Measurements from ENCODE around the gene PITPNC1. TPM values are rescaled to one million over a fixed set of nuclear protein-coding genes. Genes with fewer than 3 reads are reported as not detected.

The PITPNC1 gene
- total RNA-seq, 1 experiment from 2014 or later = 20.8 TPM

DNA sequence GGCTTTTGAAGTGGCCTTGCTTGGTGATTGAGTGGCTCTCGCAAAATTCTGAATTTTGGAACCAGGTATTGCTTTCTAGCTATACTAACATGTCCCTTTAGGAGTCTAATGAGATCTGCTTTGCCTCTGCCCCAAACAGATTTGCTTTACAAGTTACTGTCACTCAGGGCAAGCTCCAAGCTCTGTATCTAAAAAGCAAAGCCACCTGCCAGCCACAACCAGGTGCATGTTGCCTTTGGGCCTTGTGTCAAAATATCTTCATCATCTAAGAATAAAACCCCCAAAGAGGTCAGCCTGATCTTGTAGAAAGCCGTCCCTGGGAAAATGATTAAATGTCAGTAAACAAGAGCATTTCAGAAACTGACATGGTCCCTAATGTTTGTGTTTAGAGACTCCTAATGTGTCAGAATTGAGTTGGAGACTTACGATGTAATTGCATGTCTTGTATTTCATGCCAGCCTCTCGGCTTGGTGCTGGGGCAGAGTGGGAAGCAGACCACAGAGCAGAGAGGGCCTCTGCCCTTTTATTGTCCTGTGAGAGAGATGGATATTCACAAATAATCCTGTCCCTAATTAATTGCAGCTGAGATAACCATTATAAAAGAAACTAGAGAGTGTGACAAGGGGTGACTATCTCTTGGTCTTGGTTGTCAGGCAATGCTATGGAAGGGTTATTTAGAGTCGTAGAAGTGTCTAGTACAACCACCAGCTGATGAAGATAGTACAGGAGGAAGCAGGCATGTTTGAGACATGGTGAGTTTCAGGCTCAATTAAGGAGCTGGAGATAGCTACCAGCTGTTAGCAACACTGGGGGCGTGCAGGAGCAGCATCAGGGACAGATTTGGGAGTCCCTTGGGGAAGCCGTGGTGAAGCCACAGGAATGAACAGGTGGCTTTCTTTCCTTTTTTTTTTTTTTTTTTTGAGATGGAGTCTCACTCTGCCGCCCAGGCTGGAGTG is 90.7 kb downstream of the PITPNC1 start:
- in situ Hi-C loops (cut with HindIII; ENCODE audit: low pct_unique_long_range_greater_than_20kb, low sequenced_read_pairs) (no loop called here), intact Hi-C loops (cut with micrococcal nuclease; ENCODE audit: unreplicated experiment) (no loop called here)
- ChIA-PET POLR2A (no interaction called here), CTCF (no interaction called here)
- ATAC-seq = no peak
- H3K27ac ChIP-seq (ENCODE audit: low read length) = 0 out of 2 replicates have a peak overlapping the region, but pooled peaks have one; percentile 17
- DNase-seq (ENCODE audit: low read depth, low spot score) = no peak
- no peaks in the 10 kb centered on the region for H3K4me1 ChIP-seq (ENCODE audit: control insufficient read depth, insufficient read depth, low read length)
- no peaks in the 10 kb centered on the region for H3K36me3 ChIP-seq (ENCODE audit: control insufficient read depth, insufficient read depth, low read length)
- BruUV-seq (replicated peaks) = no TSS peak
- TF ChIP-seq POLR2AphosphoS5 (IDR thresholded peaks at IDR 0.05; ENCODE audit: low read depth, low read length) = no peak
- no peak overlapping the region for H3K4me3 ChIP-seq (ENCODE audit: low read depth in 2 of 2, low read length in 2 of 2)
- H3K27me3 ChIP-seq (ENCODE audit: control insufficient read depth, insufficient read depth, low read length) = no peaks in the 10 kb centered on the region
- no peaks in the 10 kb centered on the region for H3K9me3 ChIP-seq (ENCODE audit: control insufficient read depth, insufficient read depth, low read depth, low read length)

DNA sequence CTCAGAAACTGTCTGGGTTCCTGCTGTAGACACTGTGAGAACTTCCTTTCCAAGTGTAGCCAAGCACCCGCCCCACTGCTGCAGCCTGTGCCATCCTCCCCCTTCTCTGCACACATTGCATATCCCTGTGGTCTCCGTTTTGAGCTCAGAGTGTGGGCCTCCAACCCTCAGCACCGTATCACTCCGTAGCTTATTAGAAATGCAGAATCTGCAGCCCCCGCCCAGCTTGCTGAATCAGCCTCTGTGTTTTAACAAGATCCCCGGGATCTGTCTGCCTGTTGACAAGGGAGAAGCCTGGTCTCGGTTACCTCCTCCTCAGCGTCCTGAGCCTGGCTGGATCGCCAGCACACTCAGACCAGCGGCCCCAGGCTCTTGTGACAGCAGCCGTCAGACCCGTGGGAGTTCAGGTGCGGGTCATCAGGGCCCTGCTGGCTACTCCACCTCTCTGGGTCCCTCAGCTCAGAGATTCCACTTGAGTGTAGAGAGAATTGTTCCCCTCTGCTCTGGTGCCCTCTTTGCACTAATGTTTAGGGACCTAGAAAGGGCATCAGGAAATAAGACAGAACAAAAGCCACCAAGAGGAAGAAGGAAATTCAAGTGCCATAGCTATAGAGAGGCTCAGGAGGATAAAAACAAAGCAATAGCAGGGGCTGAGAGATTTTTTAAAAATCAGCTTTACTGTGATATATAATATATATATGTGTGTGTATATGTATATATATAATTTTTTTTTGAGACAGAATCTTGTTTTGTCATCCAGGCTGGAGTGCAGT is 92.3 kb downstream of the PITPNC1 start:
- TF ChIP-seq, protein P1, sequence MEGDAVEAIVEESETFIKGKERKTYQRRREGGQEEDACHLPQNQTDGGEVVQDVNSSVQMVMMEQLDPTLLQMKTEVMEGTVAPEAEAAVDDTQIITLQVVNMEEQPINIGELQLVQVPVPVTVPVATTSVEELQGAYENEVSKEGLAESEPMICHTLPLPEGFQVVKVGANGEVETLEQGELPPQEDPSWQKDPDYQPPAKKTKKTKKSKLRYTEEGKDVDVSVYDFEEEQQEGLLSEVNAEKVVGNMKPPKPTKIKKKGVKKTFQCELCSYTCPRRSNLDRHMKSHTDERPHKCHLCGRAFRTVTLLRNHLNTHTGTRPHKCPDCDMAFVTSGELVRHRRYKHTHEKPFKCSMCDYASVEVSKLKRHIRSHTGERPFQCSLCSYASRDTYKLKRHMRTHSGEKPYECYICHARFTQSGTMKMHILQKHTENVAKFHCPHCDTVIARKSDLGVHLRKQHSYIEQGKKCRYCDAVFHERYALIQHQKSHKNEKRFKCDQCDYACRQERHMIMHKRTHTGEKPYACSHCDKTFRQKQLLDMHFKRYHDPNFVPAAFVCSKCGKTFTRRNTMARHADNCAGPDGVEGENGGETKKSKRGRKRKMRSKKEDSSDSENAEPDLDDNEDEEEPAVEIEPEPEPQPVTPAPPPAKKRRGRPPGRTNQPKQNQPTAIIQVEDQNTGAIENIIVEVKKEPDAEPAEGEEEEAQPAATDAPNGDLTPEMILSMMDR (IDR thresholded peaks at IDR 0.05) = no peak
- TF ChIP-seq TCF7L2 (IDR thresholded peaks at IDR 0.05; ENCODE audit: low read depth, low read length) (no peak), POLR2AphosphoS5 (IDR thresholded peaks at IDR 0.05; ENCODE audit: low read depth, low read length) (no peak), SIN3A (IDR thresholded peaks at IDR 0.05; ENCODE audit: borderline replicate concordance, insufficient read depth, low read depth, low read length) (no peak)
- TF ChIP-seq, protein P2, sequence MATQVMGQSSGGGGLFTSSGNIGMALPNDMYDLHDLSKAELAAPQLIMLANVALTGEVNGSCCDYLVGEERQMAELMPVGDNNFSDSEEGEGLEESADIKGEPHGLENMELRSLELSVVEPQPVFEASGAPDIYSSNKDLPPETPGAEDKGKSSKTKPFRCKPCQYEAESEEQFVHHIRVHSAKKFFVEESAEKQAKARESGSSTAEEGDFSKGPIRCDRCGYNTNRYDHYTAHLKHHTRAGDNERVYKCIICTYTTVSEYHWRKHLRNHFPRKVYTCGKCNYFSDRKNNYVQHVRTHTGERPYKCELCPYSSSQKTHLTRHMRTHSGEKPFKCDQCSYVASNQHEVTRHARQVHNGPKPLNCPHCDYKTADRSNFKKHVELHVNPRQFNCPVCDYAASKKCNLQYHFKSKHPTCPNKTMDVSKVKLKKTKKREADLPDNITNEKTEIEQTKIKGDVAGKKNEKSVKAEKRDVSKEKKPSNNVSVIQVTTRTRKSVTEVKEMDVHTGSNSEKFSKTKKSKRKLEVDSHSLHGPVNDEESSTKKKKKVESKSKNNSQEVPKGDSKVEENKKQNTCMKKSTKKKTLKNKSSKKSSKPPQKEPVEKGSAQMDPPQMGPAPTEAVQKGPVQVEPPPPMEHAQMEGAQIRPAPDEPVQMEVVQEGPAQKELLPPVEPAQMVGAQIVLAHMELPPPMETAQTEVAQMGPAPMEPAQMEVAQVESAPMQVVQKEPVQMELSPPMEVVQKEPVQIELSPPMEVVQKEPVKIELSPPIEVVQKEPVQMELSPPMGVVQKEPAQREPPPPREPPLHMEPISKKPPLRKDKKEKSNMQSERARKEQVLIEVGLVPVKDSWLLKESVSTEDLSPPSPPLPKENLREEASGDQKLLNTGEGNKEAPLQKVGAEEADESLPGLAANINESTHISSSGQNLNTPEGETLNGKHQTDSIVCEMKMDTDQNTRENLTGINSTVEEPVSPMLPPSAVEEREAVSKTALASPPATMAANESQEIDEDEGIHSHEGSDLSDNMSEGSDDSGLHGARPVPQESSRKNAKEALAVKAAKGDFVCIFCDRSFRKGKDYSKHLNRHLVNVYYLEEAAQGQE (IDR thresholded peaks at IDR 0.05; ENCODE audit: insufficient read depth in 1 of 2, low read depth in 2 of 2, low read length in 1 of 2) = no peak
- no peak for DNase-seq (ENCODE audit: low read depth, low spot score)
- H3K36me3 ChIP-seq (ENCODE audit: control insufficient read depth, insufficient read depth, low read length) = no peaks in the 10 kb centered on the region
- intact Hi-C loops (cut with micrococcal nuclease; ENCODE audit: unreplicated experiment) = no loop called here
- no peaks in the 10 kb centered on the region for H3K27me3 ChIP-seq (ENCODE audit: control insufficient read depth, insufficient read depth, low read length)
- CTCF ChIA-PET = no interaction called here
- H3K4me3 ChIP-seq (ENCODE audit: low read depth in 2 of 2, low read length in 2 of 2) = peak overlapping the region in 1 of 2 experiments; percentile 18; a peak in 2 of 4 replicates
- no TSS peak for BruUV-seq (replicated peaks)
- H3K27ac ChIP-seq (ENCODE audit: low read length) = peak overlapping the region; percentile 62
- in situ Hi-C loops (cut with HindIII; ENCODE audit: low pct_unique_long_range_greater_than_20kb, low sequenced_read_pairs) = no loop called here
- peaks cover 6% of the 10 kb centered on the region; the same call in 1 of the 2 replicates for H3K4me1 ChIP-seq (ENCODE audit: control insufficient read depth, insufficient read depth, low read length)
- peak; percentile 84 for ATAC-seq
- H3K9me3 ChIP-seq (ENCODE audit: control insufficient read depth, insufficient read depth, low read depth, low read length) = no peaks in the 10 kb centered on the region
- POLR2A ChIA-PET = no interaction called here

All from Panc1 (cell line).